ENCODE data around the gene DARS2. TPM values are rescaled to one million over a fixed set of nuclear protein-coding genes. Genes with fewer than 3 reads are reported as not detected.

DARS2 gene
- total RNA-seq, 1 experiment from 2014 or later = 35.0 TPM

GRCh38 chr1:173789841-173790240 is 34.6 kb upstream of the DARS2 start:
- Histone ChIP-seq H3K27ac (ENCODE audit: insufficient read length, low read depth, low read length) (no peak overlapping the region), H2BK20ac (ENCODE audit: low read depth, low read length, poor library complexity, severe bottlenecking) (no peak overlapping the region), H2BK5ac (ENCODE audit: insufficient read length, low read length) (no peak overlapping the region), H3K14ac (ENCODE audit: insufficient read depth, low read length) (no peak overlapping the region), H3K4me1 (ENCODE audit: insufficient read depth, low read length) (no peaks in the 10 kb centered on the region), H3K23me2 (ENCODE audit: insufficient read length, low read depth, low read length, poor library complexity, severe bottlenecking) (no peaks in the 10 kb centered on the region), H4K20me1 (ENCODE audit: control insufficient read depth, insufficient read depth, insufficient read length) (no peaks in the 10 kb centered on the region), H2BK12ac (ENCODE audit: insufficient read length, low read depth, low read length) (no peak overlapping the region), H3K4ac (ENCODE audit: low read depth, low read length) (no peak overlapping the region), H4K8ac (replicated peaks; ENCODE audit: insufficient read length, low read depth, low read length) (no peak overlapping the region), H3K79me1 (ENCODE audit: insufficient read depth, low read depth, low read length, poor library complexity, severe bottlenecking) (no peaks in the 10 kb centered on the region), H3K18ac (ENCODE audit: insufficient read length, low read depth, low read length) (no peak overlapping the region), H2BK15ac (ENCODE audit: low read depth, low read length) (no peak overlapping the region), H3K27me3 (ENCODE audit: insufficient read depth, low read length) (no peaks in the 10 kb centered on the region), H2BK120ac (ENCODE audit: low read depth, low read length, poor library complexity, severe bottlenecking) (no peak overlapping the region), H3K9me3 (ENCODE audit: control insufficient read depth, low read depth, low read length) (no peaks in the 10 kb centered on the region), H2AFZ (ENCODE audit: low read length) (no peak overlapping the region), H3T11ph (ENCODE audit: low read length) (no peak overlapping the region), H2AK5ac (ENCODE audit: insufficient read length, low read length) (no peak overlapping the region), H3K79me2 (ENCODE audit: insufficient read depth, low read length) (no peaks in the 10 kb centered on the region), H3K9ac (ENCODE audit: extremely low read depth, insufficient read length, low read length) (no peak overlapping the region), H4K5ac (ENCODE audit: insufficient read length, low read depth, low read length) (no peak overlapping the region), H3K4me2 (ENCODE audit: insufficient read depth, insufficient read length, low read length) (no peak overlapping the region), H4K91ac (ENCODE audit: insufficient read length, low read depth, low read length) (no peak overlapping the region), H3K23ac (ENCODE audit: insufficient read length, low read depth, low read length) (no peak overlapping the region), H3K56ac (ENCODE audit: insufficient read length, low read depth, low read length) (no peak overlapping the region)
- no peaks in the 10 kb centered on the region; a peak in 1 of 5 replicates for H3K9me3 Mint-ChIP-seq
- WGBS (ENCODE audit: extremely low coverage, insufficient read length, low lambda C conversion rate) = no CpG with 5 or more reads among the region's 2 CpGs
- no peaks in the 10 kb centered on the region for H3K27me3 Mint-ChIP-seq (ENCODE audit: low read depth)
- TF ChIP-seq CTCF (conservative IDR thresholded peaks at IDR 0.05) = no peak
- H3K4me3 Mint-ChIP-seq = no peak overlapping the region
- H3K4me1 Mint-ChIP-seq = peaks cover 3% of the 10 kb centered on the region in 2 experiments
- DNase-seq = no peak
- H3K36me3 Mint-ChIP-seq (ENCODE audit: insufficient read depth in 1 of 3, low read depth in 3 of 3) = peaks cover 5 to 7% (median 6%) of the 10 kb centered on the region in 3 experiments; a peak in 6 of 7 replicates
- no peak overlapping the region for H3K27ac Mint-ChIP-seq
